Measurements from ENCODE around the gene CLEC18A. TPM values are rescaled to one million over a fixed set of nuclear protein-coding genes. Genes with fewer than 3 reads are reported as not detected.

Gene CLEC18A
- total and polyA plus RNA-seq, 10 donors = 0.47 to 5.3 (median 1.5) TPM

DNA sequence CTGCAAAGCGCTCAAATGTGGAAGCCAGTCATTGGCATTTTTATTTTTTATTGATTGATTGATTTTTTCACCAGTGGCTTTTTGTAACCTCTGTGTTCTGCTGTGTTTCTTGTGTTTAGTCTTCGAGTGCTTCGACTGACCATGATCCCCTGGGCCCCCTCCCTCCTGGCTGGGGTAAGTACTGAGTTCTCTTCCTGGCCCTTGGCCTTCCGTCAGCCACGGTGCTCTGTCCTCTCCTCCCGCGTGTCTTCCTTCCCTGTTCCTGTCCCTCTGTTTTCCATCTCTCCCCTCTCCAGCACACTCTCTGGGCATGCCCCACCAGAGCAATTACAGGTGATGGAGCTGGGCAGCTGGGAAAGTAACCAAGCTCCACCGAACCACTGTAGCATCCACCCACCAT is 25.8 kb upstream of the CLEC18A start:
- Histone ChIP-seq H3K9me3 (no peaks in the 10 kb centered on the region), H3K4me3 (no peak overlapping the region), H3K4me1 (no peaks in the 10 kb centered on the region), H3K27me3 (replicated peaks in 1 of 7) (no peaks in the 10 kb centered on the region), H3K36me3 (peaks cover 0 to 99% (median 23%) of the 10 kb centered on the region in 6 donors), H3K27ac (peak overlapping the region in 3 of 8 donors; percentile 2 to 43 (median 13))
- intact Hi-C loops (cut with DNase I; ENCODE audit: low total_unique reads) = no loop called here
- TF ChIP-seq POLR2A (IDR thresholded peaks at IDR 0.05) = no peak
- TF ChIP-seq POLR2AphosphoS5 (IDR thresholded peaks at IDR 0.05) = no peak
- TF ChIP-seq, protein P1, sequence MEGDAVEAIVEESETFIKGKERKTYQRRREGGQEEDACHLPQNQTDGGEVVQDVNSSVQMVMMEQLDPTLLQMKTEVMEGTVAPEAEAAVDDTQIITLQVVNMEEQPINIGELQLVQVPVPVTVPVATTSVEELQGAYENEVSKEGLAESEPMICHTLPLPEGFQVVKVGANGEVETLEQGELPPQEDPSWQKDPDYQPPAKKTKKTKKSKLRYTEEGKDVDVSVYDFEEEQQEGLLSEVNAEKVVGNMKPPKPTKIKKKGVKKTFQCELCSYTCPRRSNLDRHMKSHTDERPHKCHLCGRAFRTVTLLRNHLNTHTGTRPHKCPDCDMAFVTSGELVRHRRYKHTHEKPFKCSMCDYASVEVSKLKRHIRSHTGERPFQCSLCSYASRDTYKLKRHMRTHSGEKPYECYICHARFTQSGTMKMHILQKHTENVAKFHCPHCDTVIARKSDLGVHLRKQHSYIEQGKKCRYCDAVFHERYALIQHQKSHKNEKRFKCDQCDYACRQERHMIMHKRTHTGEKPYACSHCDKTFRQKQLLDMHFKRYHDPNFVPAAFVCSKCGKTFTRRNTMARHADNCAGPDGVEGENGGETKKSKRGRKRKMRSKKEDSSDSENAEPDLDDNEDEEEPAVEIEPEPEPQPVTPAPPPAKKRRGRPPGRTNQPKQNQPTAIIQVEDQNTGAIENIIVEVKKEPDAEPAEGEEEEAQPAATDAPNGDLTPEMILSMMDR (IDR thresholded peaks at IDR 0.05 in 8 of 11, conservative IDR thresholded peaks at IDR 0.05 in 3 of 11) = no peak
- 78 to 86% (median 82%) methylated on average over 8 of the region's 8 CpGs for WGBS, 5 donors
- DNase-seq = no peak

DNA sequence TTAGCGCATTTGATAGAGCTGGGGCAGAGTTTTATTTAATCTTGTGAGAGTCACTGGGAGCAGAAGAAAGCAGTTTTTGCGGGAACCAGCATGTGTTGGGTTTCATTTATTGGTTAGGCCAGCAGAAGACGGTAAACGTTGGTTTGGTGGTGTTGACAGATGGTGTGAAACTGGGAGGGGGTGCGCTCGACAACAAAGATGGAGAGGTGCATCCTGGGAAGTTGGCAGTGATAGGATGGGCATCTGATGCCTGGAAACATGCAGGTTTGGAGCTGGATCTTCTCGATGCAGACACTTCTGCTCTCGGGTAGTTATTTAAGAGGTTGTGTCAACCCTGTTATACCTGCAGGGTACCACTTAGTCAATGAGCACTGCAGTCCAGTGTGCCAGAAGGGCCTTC is 24.9 kb upstream of the CLEC18A start:
- H3K27me3 ChIP-seq (replicated peaks in 1 of 7) = no peaks in the 10 kb centered on the region
- H3K4me3 ChIP-seq = no peak overlapping the region
- H3K36me3 ChIP-seq = peaks cover 3 to 99% (median 28%) of the 10 kb centered on the region in 6 donors
- WGBS, 5 donors = 92 to 95% (median 94%) methylated on average over 8 of the region's 8 CpGs
- DNase-seq = no peak
- H3K4me1 ChIP-seq = no peaks in the 10 kb centered on the region
- intact Hi-C loops (cut with DNase I; ENCODE audit: low total_unique reads) = no loop called here
- H3K27ac ChIP-seq = no peak overlapping the region
- TF ChIP-seq, protein P1 (IDR thresholded peaks at IDR 0.05 in 8 of 11, conservative IDR thresholded peaks at IDR 0.05 in 3 of 11) = no peak
- no peak for TF ChIP-seq POLR2AphosphoS5 (IDR thresholded peaks at IDR 0.05)
- no peak for TF ChIP-seq POLR2A (IDR thresholded peaks at IDR 0.05)
- no peaks in the 10 kb centered on the region for H3K9me3 ChIP-seq

DNA sequence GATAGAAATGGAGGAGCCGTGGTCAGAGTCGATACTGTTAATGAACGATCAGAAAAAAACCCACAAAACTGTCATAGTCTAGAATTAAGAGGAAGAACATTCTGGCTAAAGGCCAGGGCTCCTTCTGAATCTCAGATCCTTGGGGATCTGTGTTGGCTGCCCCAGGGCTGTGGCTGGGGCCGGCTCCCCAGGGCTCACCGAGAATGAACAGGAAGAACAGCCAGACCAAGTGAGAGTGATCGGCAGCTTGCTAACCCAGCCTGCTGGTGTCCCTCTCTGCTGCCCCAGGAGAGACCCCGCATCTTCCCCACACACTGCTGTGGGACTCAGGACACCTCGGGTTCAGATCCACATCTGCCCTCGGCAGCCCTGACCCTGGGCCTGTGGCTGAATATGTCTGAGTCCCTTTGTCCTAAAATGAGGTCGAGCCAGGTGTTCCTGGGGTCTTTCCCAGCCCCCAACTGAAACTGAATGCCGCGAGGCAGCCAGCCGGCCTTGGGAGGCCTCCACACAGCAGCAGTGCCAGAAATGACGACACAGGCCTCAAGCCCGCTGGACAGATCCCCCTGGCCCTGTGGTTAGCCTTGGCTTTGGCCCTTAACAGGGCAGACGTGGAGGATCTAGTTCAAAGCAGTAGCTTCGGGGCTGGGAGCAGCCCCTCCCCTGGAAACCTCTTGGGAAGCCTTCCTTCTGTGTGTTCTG is 23.9 kb upstream of the CLEC18A start:
- no peaks in the 10 kb centered on the region for H3K4me1 ChIP-seq
- DNase-seq = no peak
- intact Hi-C loops (cut with DNase I; ENCODE audit: low total_unique reads) = no loop called here
- peaks cover 4 to 99% (median 38%) of the 10 kb centered on the region in 6 donors for H3K36me3 ChIP-seq
- TF ChIP-seq POLR2AphosphoS5 (IDR thresholded peaks at IDR 0.05) = peak; percentile 20 to 56 (median 24)
- TF ChIP-seq, protein P1 (IDR thresholded peaks at IDR 0.05 in 8 of 11, conservative IDR thresholded peaks at IDR 0.05 in 3 of 11) = no peak
- H3K4me3 ChIP-seq = no peak overlapping the region
- peak overlapping the region in 4 of 8 donors; percentile 27 to 66 (median 40) for H3K27ac ChIP-seq
- WGBS, 5 donors = 60 to 78% (median 68%) methylated on average over 9 to 17 of the region's 17 CpGs
- H3K27me3 ChIP-seq (replicated peaks in 1 of 7) = no peaks in the 10 kb centered on the region
- H3K9me3 ChIP-seq = no peaks in the 10 kb centered on the region

DNA sequence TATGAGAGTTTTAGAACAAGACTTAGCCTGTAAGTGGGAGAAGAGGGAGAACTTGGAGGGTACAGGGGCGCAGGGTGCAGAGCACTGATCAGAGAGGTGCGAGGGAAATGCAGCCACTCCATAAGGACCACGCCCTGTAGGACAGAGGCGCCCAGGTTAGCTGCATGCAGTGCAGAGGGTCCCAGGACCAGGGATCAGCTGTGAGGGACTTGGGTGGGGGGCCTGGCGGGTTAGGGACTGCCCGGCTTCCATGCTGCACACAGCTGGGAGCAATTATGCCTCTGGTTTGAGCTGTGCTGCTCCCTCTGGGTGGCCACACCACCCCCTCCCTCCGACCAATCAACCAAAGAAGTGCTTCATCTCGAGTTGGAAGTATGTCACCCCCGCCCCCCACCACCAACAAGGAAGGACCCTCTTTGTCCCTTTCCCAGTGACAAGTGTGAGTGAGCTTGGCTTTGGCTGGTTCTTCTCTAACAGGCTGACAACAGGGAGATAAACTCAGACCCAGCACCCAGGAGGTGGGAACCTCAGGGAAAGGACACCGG is 22.2 kb upstream of the CLEC18A start:
- Histone ChIP-seq H3K4me1 (no peaks in the 10 kb centered on the region), H3K4me3 (no peak overlapping the region), H3K27ac (no peak overlapping the region), H3K36me3 (peaks cover 4 to 99% (median 54%) of the 10 kb centered on the region in 6 donors), H3K9me3 (no peaks in the 10 kb centered on the region), H3K27me3 (replicated peaks in 1 of 7) (no peaks in the 10 kb centered on the region)
- no peak for TF ChIP-seq POLR2AphosphoS5 (IDR thresholded peaks at IDR 0.05)
- TF ChIP-seq, protein P1 (IDR thresholded peaks at IDR 0.05 in 8 of 11, conservative IDR thresholded peaks at IDR 0.05 in 3 of 11) = no peak
- no peak for TF ChIP-seq POLR2A (IDR thresholded peaks at IDR 0.05)
- WGBS, 5 donors = 87 to 95% (median 92%) methylated on average over 9 to 10 of the region's 10 CpGs
- DNase-seq = no peak
- intact Hi-C loops (cut with DNase I; ENCODE audit: low total_unique reads) = no loop called here
